CD4-positive, alpha-beta T cell treated with Interleukin-17A for 1 hour (primary cell): ENCODE results near the gene ASRGL1.

ENCODE experiments used
- DNase-seq: peaks from one replicate; pipeline ENCODE4 v3.0.0-alpha.2; 2020

The ASRGL1 gene

DNA sequence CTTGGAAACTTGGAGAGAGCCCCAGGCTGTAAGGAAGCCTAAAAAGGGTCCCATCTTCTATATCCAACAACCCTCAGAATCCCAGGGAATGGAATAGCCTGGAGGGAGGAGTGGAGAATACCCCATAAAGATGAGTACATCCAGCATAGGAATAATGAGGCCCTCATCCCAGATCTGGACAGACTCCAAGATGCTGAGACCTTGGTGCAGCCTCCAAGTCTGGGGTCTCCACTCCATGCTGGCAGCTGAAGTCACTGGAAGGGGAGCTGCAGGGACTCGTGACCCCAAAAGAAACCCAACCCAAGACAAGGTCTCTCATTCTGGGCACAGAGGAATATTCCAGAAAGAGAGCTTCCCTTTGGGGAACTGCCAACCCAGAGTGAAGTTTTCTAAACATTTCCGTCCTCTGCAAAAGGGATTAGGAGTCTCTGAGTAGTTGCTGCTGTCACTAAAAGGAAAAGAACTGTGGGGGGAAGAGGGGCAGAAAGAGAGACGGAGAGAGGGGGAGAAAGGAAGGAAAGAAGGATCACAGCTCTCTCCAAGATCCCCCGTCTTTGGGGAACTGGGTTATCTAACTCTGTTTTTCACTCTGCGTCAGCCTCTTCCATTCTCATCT is 82.2 kb downstream of the ASRGL1 start:
- DNase-seq: no peak

GRCh38 chr11:62419943-62420342 is 82.7 kb downstream of the ASRGL1 start:
- DNase-seq: no peak

GRCh38 chr11:62420882-62421281 is 83.6 kb downstream of the ASRGL1 start:
- no peak for DNase-seq

DNA sequence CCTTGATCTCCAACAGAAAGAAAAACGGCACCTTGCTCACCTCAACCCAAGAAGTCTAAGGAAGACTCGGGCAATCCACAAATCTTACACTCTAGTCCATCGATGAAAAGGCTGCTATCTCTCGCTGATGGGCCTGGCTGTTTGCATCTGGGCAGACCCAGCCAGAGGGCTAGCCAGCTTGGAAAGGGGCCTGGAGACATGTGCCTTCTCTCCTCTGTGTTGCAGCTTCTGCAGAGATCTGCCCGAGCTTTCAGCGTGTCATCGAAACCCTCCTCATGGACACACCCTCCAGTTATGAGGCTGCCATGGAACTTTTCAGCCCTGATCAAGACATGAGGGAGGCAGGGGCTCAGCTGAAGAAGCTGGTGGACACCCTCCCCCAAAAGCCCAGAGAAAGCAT is 84.7 kb downstream of the ASRGL1 start:
- no peak for DNase-seq

- no peak for DNase-seq
Measured at GRCh38 chr11:62423012-62423411, 85.8 kb downstream of the ASRGL1 start.

- DNase-seq: peak; percentile 16
Measured at GRCh38 chr11:62427630-62428233, 90.5 kb downstream of the ASRGL1 start.

DNA sequence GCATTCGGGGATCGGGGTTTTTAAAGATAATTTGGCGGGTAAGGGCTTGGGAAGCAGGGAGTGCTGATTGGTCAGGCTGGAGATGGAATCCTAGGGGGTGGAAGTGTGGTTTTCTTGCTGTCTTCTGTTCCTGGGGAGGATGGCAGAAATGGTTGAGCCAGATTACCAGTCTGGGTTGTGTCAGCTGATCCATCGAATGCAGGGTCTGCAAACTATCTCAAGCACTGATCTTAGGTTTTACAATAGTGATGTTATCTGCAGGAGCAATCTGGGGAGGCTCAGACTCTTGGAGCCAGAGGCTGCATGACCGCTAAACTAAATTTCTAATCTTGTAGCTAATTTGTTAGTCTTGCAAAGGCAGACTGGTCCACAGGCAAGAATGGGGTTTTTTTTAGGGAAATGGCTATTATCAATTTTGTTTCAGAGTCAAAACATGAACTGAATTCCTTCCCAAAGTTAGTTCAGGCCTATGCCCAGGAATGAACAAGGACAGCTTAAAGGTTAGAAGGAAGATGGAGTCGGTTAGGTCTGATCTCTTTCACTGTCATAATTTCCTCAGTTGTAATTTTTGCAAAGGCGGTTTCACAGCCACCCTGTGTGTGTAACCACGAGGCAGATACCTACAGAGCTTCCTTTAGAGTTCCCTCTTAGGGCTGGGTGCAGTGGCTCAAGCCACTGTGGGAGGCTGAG is 91.8 kb downstream of the ASRGL1 start:
- no peak for DNase-seq

DNA sequence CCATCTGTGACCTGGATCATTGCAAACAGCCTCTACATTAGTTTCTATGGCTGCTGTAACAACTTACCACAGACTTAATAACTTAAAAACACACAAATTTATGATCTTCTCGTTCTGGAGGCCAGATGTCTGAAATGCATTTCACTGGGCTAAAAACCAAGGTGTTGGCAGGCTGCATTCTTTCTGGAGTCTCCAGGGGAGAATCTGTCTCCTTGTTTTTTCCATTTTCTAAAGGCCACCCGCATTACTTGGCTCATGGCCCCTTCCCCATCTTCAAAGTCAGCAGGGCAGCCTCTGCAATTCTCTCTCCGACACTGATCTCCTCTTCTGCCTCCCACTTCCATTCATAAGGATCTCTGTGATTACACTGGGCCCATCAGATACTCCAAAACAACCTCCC is 93.2 kb downstream of the ASRGL1 start:
- no peak for DNase-seq

DNA sequence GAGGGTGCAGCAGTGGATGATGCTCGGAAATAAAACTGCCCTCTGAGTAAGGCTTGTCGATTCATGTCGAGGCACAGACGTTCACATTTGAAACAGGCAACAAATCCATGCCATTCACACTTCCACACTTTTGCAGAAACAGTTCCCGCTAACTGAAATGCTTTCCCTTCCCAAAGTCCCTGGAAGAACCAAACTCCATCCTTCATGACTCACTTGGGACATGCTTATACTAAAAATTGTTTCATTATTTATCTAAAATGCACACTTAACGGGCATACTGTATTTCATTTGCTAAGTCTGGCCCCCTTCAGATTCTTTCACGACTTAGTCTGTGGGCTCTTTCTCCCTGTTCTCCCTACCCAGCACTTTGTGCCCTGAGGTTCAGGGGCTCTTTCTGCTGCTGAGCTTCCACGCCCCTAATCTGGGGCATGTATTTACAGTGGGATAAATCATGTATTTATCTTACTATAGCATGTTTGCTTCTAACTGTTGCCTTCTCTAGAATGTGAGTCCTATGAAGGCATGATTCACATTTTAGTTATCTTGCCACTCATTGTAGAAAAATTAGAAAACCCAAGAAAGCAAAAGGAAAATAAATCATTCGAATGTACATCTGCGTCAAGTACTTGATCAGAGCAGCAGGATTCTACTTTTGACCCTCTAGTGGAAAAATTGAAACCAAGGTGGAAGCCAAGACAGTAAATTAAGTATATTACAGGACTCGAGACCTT is 94.1 kb downstream of the ASRGL1 start:
- no peak for DNase-seq

- DNase-seq: no peak
Measured at GRCh38 chr11:62432695-62433094, 95.4 kb downstream of the ASRGL1 start.

- DNase-seq: no peak
Measured at GRCh38 chr11:62433141-62433903, 96.1 kb downstream of the ASRGL1 start.

DNA sequence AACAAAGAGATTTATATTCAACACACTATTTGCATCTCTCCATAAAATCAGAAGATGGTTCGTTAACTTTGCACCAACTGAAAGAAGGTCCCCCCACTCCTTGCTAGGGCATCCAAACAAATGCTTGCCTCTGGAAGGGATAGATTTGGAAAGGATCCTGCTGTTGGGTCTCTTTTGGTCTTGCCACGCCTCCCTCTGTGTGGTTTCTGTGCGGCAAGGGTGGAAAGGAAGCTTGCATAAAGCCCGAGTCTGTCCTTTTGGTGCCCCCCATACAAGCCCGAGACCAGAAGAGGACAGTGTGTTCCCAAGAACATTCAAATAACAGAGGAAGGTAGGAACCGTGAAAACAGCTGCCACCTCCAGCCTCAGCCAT is 96.6 kb downstream of the ASRGL1 start:
- DNase-seq: no peak

DNA sequence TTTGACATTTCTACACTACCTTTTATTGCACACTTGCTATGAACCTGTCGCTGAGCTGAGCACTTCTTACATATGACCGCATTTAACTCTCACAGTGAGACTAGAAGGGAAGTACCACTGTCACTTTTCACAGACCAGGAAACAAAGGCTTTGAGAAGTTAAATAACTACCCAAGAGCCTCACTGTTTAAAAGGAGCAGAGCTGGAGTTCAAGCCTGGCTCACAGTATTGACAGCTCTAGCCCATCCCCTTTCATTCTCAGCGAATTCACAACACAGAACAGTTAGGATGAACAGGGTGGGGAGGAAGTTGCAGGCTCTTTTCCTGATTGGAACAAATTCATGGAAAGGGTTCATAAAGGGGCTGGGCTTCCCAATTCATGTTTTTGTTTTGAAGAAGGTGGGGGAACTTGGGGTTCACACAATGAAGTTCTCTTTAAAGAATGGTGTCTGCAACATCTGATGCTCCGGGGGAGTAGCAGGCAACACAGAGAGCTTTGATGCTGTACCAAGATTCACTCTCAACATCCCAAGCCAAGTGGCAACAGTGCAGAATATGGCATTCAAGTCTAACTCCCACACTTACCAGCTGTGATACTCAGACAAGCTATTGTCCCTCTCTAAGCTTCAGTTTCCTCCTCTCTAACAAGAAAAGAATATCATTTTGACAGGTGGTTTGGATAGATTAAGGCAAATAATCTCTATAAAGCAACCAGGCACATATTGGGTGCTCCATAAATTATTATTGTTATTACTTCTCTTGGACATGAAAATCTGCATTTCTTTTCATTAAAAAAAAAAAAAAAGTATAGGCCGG is 98.8 kb downstream of the ASRGL1 start:
- DNase-seq: no peak

GRCh38 chr11:62437616-62438015 is 100.4 kb downstream of the ASRGL1 start:
- DNase-seq: no peak

- no peak for DNase-seq
Measured at GRCh38 chr11:62438641-62439040, 101.4 kb downstream of the ASRGL1 start.

- DNase-seq: no peak
Measured at GRCh38 chr11:62439785-62440602, 102.7 kb downstream of the ASRGL1 start.
